Adrenal gland (tissue), 12 donors: ENCODE measurements around the gene LYG1. TPM values are rescaled to one million over a fixed set of nuclear protein-coding genes. Genes with fewer than 3 reads are reported as not detected.

Experiments
- DNase-seq, 7 donors: peaks; one replicate each; pipeline ENCODE4 v3.0.0-alpha.2; 2019 to 2020
- H3K27ac ChIP-seq, 5 donors: fragments of 200-600 bp; sonication (generic) in 4 of 5; 1 replicate in 3 of 5; 2 replicates in 2 of 5; pipeline versions ENCODE4 v1.5.1 to v1.8.0; 2016 to 2020; ENCODE audit warnings: mild to moderate bottlenecking in 1 of 5
- H3K27me3 ChIP-seq: fragments of 200-600 bp; 2 replicates; pipeline ENCODE4 v1.8.0; 2021
- H3K36me3 ChIP-seq, 2 donors: fragments of 200-600 bp; replicated peaks in 1 of 2; 1 replicate in 1 of 2; 2 replicates in 1 of 2; pipeline versions ENCODE4 v1.5.1 to v1.8.0; 2018 to 2022
- H3K4me1 ChIP-seq, 2 donors: fragments of 200-600 bp; replicated peaks in 1 of 2; 1 replicate in 1 of 2; 2 replicates in 1 of 2; pipeline versions ENCODE4 v1.5.1 to v1.8.0; 2018 to 2021
- H3K4me3 ChIP-seq, 4 donors: fragments of 200-600 bp; sonication (generic) in 3 of 4; one replicate each; pipeline ENCODE4 v1.5.1; 2016 to 2018
- H3K9me3 ChIP-seq, 3 donors: fragments of 200-600 bp; sonication (generic) in 1 of 3; replicated peaks in 1 of 3; 1 replicate in 2 of 3; 2 replicates in 1 of 3; pipeline versions ENCODE4 v1.5.1 to v1.8.0; 2016 to 2021
- POLR2A ChIP-seq, 2 donors: fragments of 450-650 bp; IDR thresholded peaks; one replicate each; pipeline ENCODE4 v1.6.1; 2017; ENCODE audit warnings: antibody characterized with exemption in 2 of 2, mild to moderate bottlenecking in 2 of 2, moderate library complexity in 1 of 2
- WGBS, 4 donors: extraction: QIAGEN DNeasy Blood & Tissue Kit in 2 of 4; methylation state at CpG; one replicate each; pipeline versions ENCODE4 v1.1.5 to v1.1.7; 2013 to 2017; 5-methylcytosine and 5-hydroxymethylcytosine counted together
- intact Hi-C, 2 donors: fragments of 100-400 bp; cut with DNase I; formaldehyde crosslinking; loops; one replicate each; pipeline versions ENCODE4 v1.14.1 to v1.15.0; 2022 to 2023
- polyA plus RNA-seq, 3 donors: library from polyadenylated mRNA; stranded (reverse); fragments of 200-250 nt in 2 of 3; fragments of 350-450 nt in 1 of 3; fragmentation: Illumina TruSeq in 1 of 3; extraction: RNeasy Lipid Tissue Mini Kit (QIAGEN cat#74804) in 1 of 3; gene quantifications; one replicate each; pipeline ENCODE4 v1.2.3, GENCODE V29; 2013 to 2014
- total RNA-seq, 9 donors: library from RNA; depleted of rRNA in 4 of 9; stranded (reverse); fragments of >200 nt in 4 of 9; fragments of 120-200 nt in 1 of 9; fragmentation: NEBNext Ultra II Directional in 1 of 9; extraction: Animal tissue kit (Norgen Biotek cat#: 25700) in 1 of 9; gene quantifications; one replicate each; pipeline versions ENCODE4 v1.1.0 to v1.2.4, GENCODE V29; 2013 to 2023
- TF ChIP-seq, protein P1 (sequence below), 6 experiments: fragments of 450-650 bp in 4 of 6; fragments of 200-600 bp in 2 of 6; sonication (generic) in 1 of 6; IDR thresholded peaks; 1 replicate in 5 of 6; 2 replicates in 1 of 6; pipeline versions ENCODE4 v1.5.1 to v1.8.0; 2016 to 2021; ENCODE audit warnings: antibody characterized with exemption in 6 of 6, mild to moderate bottlenecking in 2 of 6, moderate library complexity in 1 of 6
- donor health status: healthy with polysubstance abuse.
- donor health status: Bipolar disorder and iron deficiency.
- donor health status: DM: yes; HTN: yes; CAD: no.
- donor health status: DM: no; HTN: no; CAD: no.
- donor health status: DM: no; HTN: no; CAD: no.
- donor health status: DM: yes; HTN: yes; CAD: no.

The LYG1 gene
- total and polyA plus RNA-seq, 12 donors, result 0.29 to 10.8 (median 1.2) TPM; not detected in 3

DNA sequence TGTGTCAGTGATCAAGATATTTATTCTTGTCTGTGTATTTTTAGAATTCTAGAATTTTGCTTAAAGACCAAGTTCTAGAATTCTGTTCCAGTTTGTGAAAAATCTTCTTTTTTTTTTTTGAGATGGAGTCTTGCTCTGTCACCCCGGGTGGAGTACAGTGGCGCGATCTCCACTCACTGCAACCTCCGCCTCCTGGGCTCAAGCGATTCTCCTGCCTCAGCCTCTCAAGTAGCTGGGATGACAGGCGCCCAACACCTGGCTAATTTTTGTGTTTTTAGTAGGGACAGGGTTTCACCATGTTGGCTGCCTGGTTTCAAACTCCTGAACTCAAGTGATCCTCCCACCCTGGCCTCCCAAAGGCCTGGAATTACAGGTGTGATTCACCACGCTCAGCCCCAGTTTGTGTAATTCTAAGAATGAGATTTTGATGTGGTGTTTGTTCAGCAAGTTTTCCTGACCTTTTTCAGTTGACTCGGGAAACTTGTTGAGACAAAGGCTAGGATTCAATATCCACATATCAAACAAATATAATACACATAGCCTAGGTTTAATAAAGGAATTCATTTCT lies 39.8 kb upstream of the LYG1 start:
- peaks cover 4 to 10% of the 10 kb centered on the region in 2 donors for H3K4me1 ChIP-seq
- H3K9me3 ChIP-seq, result no peaks in the 10 kb centered on the region
- WGBS, 4 donors, result 90 to 92% (median 91%) methylated on average over 8 of the region's 8 CpGs
- H3K4me3 ChIP-seq, result no peak overlapping the region
- no peaks in the 10 kb centered on the region for H3K27me3 ChIP-seq
- H3K36me3 ChIP-seq, result no peaks in the 10 kb centered on the region
- H3K27ac ChIP-seq, result no peak overlapping the region
- intact Hi-C loops, result no loop called here
- no peak for DNase-seq
- no peak for TF ChIP-seq POLR2A (IDR thresholded peaks at IDR 0.05)
- TF ChIP-seq, protein P1, sequence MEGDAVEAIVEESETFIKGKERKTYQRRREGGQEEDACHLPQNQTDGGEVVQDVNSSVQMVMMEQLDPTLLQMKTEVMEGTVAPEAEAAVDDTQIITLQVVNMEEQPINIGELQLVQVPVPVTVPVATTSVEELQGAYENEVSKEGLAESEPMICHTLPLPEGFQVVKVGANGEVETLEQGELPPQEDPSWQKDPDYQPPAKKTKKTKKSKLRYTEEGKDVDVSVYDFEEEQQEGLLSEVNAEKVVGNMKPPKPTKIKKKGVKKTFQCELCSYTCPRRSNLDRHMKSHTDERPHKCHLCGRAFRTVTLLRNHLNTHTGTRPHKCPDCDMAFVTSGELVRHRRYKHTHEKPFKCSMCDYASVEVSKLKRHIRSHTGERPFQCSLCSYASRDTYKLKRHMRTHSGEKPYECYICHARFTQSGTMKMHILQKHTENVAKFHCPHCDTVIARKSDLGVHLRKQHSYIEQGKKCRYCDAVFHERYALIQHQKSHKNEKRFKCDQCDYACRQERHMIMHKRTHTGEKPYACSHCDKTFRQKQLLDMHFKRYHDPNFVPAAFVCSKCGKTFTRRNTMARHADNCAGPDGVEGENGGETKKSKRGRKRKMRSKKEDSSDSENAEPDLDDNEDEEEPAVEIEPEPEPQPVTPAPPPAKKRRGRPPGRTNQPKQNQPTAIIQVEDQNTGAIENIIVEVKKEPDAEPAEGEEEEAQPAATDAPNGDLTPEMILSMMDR (IDR thresholded peaks at IDR 0.05), result no peak

DNA sequence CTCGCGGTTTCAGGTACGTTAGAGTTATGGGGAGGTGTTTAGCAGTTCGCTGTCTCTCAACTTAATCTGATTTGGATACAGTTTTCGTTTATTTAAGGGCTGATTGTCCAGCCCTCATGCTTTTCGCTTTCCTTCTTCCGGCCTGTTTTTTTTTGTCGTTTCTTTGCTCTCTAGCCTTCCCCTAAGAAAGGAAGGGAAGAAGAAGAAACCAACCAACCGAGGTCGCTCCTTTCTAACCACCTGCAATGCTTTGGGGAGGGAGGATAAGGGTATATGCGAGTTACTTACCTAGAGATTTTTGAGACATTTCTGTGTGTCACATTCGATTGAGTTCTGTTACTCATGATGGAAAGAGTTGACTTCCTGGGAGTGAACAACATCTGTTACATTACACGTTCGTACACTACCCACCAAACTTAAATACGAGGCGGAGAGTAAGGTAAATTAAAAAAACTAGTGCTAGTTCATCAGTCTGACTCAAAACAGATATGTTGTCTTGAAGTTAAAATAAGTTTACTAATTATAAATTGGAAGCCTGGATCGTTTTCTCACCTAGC lies 37.1 kb upstream of the LYG1 start:
- peak overlapping the region in 4 of 5 donors; percentile 91 to 96 (median 94) for H3K27ac ChIP-seq
- no peaks in the 10 kb centered on the region for H3K27me3 ChIP-seq
- WGBS, 4 donors, result 2 to 4% (median 4%) methylated on average over 15 to 17 of the region's 17 CpGs
- H3K9me3 ChIP-seq, result no peaks in the 10 kb centered on the region
- no peak for TF ChIP-seq POLR2A (IDR thresholded peaks at IDR 0.05)
- TF ChIP-seq, protein P1 (IDR thresholded peaks at IDR 0.05), result no peak
- DNase-seq, result no peak
- H3K4me1 ChIP-seq, result peaks cover 12 to 26% of the 10 kb centered on the region in 2 donors
- peaks cover 0 to 1% of the 10 kb centered on the region in 2 donors for H3K36me3 ChIP-seq
- intact Hi-C loops, result loop anchor here in 1 of 2 donors (5.0 to 10.0 kb wide), 2 partner anchors 153 to 154 kb away; partner anchors contain the start of genes MITD1, MRPL30 and REV1
- peak overlapping the region; percentile 62 to 80 (median 71) for H3K4me3 ChIP-seq

DNA sequence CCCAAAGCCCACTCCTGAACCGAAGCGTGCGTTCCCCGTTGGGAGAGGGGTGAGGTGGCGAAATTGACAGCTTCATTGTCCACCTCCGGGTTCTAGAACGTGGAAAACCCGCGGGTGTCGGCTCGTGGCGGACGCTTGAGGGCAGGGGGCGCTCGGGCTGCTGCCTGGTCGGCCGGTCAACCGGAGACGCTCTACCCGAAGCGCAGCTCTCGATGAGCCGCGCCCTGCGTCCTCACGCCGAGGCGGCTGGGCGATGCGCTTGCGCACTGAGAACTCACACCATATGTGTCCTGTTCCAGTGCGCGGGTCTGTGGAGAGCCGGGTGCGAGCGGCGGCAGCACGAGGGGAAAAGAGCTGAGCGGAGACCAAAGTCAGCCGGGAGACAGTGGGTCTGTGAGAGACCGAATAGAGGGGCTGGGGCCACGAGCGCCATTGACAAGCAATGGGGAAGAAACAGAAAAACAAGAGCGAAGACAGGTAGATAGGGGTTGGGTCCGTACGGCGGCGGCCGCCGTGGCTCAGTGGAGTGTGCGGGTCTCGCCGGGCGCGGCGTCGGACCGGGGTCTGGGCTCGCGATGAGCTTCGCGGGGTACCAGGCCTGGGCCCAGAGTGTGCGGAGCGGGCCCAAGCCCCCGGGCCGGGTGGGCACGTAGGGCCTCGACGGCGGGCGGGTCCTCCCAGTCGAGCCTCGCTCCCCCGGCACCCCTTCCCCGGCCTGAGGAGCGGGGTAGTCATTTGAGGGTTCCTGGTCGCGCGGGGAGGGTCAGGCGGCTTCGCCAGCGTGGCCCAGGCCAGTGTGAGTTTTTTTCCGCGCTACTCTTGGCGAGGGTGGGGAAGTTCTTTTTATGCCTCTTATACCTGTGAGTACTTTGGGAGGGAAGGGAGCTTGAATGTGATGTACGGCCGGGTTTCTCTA lies 36.4 kb upstream of the LYG1 start, which contains the start of gene EIF5B:
EIF5B (plus strand) TSS at position 277 of the 916 bp plus-strand sequence; CDS start at position 443, 166 bp downstream.
- DNase-seq, result peak; percentile 95 to 98 (median 96)
- H3K4me3 ChIP-seq, result peak within 1 kb of the TSS; percentile 62 to 80 (median 75)
- H3K9me3 ChIP-seq, result no peaks in the 10 kb centered on the region
- peak within 1 kb of the TSS; percentile 81 to 96 (median 92) for H3K27ac ChIP-seq
- H3K36me3 ChIP-seq, result peaks cover 0 to 9% of the 10 kb centered on the region in 2 donors
- peaks cover 12 to 26% of the 10 kb centered on the region in 2 donors for H3K4me1 ChIP-seq
- intact Hi-C loops, result loop anchor here in 1 of 2 donors (5.0 to 10.0 kb wide), 2 partner anchors 153 to 155 kb away; partner anchors contain the start of genes MITD1, MRPL30 and REV1
- TF ChIP-seq POLR2A (IDR thresholded peaks at IDR 0.05), result peak; percentile 73 to 96
- TF ChIP-seq, protein P1 (IDR thresholded peaks at IDR 0.05), result peak; percentile 23 to 51 (median 48)
- 0% methylated on average over 57 to 87 of the region's 87 CpGs for WGBS, 4 donors
- H3K27me3 ChIP-seq, result no peaks in the 10 kb centered on the region

DNA sequence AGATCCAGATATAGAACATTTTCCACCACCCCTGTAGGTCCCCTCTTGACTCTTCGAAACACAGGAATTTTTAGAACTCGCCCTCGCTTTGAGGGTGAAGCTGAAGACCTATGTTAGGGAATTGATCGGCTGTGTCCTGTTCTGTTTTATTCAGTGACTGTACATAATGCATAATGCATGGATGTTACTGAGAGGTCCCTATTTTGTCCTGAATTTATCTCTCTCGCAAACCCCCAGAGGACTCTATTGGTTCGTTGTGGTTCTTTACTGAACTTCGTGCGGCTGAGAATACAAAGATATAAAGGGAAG lies 35.8 kb upstream of the LYG1 start:
- peak overlapping the region in 3 of 4 donors; percentile 21 to 80 (median 67) for H3K4me3 ChIP-seq
- peak in 2 of 7 donors; percentile 20 to 26 for DNase-seq
- no peaks in the 10 kb centered on the region for H3K27me3 ChIP-seq
- WGBS, 4 donors, result 0 to 3% (median 2%) methylated on average over 8 of the region's 8 CpGs
- intact Hi-C loops, result loop anchor here in 1 of 2 donors (5.0 to 10.0 kb wide), 2 partner anchors 152 to 156 kb away; partner anchors contain the start of genes MITD1, MRPL30 and REV1
- peak overlapping the region; percentile 81 to 96 (median 92) for H3K27ac ChIP-seq
- no peaks in the 10 kb centered on the region for H3K9me3 ChIP-seq
- H3K4me1 ChIP-seq, result peaks cover 12 to 26% of the 10 kb centered on the region in 2 donors
- peaks cover 0 to 15% of the 10 kb centered on the region in 2 donors for H3K36me3 ChIP-seq
- TF ChIP-seq, protein P1 (IDR thresholded peaks at IDR 0.05), result no peak
- TF ChIP-seq POLR2A (IDR thresholded peaks at IDR 0.05), result no peak
